Measurements from ENCODE around the gene GPD2. TPM values are rescaled to one million over a fixed set of nuclear protein-coding genes. Genes with fewer than 3 reads are reported as not detected.

GPD2 gene
- 1.5 and 8.8 TPM in 2 replicates for polyA plus RNA-seq

GRCh38 chr2:156435718-156436496 lies at the start of gene GPD2:
Gene GPD2, plus strand, starts transcription at chr2:156436379. Its CDS starts 39,727 bp downstream, at chr2:156476106.

Other genes starting within 250 kb of the GPD2 start
- 2.5 and 7.2 TPM in 2 replicates for gene NR4A2, start 103.7 kb upstream of the GPD2 start, polyA plus RNA-seq